Measurements from ENCODE around the gene SMPD3.

SMPD3 gene

DNA sequence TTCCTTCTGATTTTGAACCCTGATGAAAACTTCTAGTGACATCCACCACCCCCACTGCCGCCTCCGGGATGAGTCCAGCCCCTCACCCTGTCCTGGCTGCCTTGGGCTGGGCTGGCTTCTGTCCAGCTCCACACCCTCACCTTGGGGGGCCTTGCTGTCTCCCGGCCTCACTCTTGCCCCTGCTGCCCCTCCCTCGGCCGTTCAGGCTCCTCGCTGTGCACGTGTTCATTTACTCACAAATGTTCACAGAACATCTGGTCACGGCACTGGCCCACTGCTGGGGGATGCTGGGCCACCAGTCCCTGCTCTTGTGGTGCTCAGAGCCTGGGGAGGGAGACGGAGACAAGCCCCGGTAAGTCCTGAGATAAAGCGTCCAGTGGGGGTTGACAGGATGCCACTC, 96.8 kb downstream of the SMPD3 start:
- no peak for DNase-seq

DNA sequence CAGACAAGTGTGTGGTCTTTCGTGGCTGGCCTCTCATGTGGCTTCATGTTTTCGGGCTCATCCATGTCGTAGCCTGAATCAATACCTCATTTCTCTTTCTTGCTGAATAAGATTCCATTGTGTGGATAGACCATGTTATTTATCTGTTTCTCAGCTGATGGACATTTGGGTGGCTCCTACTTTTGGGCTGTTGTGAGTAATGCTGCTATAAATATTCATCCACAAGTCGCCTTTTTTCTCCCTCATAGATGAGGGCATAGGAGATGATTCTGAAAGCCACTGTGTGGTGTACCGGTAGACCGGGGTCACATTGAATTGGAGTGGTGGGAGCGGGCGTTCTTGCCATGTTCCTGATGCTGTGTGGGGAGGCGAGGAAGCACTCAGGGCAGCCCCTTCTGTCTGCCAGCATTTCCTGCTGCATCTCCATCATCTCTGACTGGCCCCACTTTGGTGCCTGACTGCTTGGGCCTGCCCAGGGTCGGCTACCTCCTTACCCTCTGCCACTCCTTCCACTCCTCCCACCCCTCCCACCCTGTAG, 97.4 kb downstream of the SMPD3 start:
- DNase-seq: no peak

DNA sequence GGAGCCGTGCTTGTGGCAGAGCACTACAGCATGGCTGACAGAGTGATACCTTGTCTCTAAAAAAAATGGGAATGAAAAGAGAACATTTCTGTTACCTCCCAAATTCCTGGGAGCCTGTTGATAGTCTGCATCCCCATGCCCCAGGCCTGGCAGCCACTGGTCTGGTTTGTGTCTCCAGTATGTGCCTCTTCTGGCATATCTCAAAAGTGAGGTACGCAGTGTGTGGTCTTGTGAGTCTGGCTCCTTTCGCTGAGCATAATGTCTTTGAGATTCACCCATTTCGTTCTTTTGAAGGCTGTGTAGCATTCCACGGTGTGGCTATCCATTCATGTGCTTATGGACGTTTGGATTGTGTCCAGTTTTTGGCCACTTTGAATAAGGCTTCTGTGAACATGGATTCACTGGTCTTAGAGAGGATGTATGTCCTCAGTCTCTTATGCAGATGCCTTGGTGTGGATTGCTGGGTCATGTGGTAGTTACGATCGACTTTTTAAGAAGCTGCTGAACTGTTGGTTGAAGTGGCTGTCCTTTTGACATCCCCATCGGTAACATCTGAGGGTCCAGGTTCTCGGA, 98.4 kb downstream of the SMPD3 start:
- DNase-seq: no peak

DNA sequence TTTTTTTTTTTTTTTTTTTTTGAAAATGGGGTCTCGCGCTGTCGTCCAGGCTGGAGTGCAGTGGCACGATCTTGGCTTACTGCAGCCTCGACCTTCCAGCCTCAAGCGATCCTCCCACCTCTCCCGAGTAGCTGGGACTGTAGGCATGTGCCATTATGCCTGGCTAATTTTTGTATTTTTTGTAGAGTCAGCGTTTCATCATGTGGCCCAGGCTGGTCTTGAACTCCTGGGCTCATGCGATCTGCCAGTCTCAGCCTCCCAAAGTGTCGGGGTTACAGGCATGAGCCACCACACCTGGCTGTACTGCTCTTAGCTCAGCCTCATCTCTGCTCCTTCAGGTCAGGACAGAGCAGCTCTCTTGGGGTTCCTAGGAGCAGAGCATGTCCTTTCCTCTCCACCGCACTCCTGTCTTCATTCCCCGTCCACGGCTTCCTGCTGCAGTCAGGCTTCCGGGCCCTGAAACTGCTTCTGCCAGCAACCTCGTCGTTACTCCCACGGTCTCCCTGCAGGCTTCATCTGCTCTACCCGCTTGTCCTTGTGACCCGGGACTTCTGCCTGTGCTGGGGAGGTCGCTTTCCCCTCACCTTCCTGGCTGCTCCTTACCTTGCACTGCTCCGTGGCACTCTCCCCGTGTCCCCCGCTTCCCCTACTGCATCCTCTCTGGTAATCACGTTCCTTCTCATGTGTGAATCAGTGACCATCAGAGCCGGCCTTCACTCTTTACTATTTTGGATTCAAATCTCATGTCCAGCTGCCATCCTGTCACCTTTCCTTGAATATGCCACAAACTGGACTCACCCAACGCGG, 99.5 kb downstream of the SMPD3 start:
- DNase-seq: no peak

DNA sequence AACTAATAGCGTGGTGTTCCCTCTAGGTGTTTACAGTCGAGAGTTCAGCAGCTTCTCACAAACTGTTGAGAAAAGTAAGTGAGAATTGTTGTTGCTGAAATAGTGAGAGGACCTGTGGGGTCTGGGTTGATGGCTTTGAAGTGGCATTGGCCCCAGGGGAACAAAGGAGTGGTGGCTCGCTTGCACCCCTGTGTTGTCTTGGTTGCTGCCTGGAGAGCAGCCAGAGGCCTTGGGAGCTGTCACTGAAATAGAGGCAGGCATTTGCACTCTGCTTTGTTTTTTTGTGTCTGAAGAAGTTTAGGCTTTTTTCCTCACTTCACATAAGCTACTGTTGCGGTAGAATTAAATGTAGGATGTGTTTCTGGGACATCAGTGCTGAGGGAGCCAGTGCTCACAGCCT, 100.7 kb downstream of the SMPD3 start:
- DNase-seq: no peak

DNA sequence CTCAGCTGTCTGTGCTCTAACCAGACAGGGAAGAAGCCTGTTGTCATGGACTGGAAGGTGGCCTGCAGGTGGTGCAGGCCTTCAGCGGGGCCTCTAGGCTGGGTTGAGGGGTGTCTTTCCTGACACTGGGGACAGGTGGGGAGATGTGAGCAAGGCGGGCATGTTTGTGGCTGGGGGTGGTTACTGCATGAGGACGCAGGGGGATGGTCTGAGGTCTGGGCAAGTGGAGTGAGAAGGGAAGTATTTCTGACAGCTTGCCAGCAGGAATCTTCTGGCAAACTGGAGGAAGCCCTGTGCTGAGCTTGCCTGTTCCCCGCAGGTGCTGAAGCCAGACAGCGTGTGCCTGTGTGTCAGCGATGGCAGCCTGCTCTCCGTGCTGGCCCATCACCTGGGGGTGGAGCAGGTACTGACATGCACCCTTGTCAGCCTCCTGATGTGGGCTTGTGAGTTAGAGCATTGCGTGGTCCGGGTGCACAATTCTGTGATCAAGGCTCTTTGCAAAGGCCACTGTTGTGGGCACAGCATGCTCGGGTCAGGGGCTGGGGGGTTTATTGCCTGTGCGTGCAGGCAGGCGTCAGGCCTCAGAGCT, 101.3 kb downstream of the SMPD3 start:
- no peak for DNase-seq

DNA sequence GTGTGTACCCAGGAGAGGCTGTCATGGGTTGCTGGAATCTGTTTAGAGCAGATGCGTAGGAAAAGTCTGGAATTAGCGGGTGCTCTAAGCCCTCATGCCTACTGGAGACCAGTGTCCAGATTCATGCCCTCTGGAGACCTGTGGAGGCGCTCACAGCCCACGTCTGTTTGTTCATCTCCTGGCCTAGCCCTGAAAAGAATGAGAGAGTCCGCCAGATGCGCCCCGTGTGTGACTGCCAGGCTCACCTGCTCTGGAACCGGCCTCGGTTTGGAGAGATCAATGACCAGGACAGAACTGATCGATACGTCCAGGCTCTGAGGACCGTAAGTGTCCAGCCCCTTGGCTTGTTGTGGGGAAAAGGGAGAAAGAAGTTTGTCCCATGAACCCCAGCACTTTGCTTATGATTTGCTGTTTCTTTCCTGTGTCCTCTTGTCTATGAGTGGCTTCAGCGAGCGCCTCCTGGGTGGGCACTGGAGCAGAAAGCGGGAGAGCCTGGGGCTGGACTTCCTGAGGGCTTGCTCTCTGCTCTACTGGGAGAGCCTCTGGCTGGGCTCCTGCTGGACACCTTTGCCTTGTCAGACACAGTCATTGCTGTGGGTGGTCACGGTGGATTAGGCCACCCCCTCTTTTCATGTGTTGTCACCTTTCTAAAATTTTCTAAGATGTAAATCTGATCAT, 102.2 kb downstream of the SMPD3 start:
- no peak for DNase-seq

DNA sequence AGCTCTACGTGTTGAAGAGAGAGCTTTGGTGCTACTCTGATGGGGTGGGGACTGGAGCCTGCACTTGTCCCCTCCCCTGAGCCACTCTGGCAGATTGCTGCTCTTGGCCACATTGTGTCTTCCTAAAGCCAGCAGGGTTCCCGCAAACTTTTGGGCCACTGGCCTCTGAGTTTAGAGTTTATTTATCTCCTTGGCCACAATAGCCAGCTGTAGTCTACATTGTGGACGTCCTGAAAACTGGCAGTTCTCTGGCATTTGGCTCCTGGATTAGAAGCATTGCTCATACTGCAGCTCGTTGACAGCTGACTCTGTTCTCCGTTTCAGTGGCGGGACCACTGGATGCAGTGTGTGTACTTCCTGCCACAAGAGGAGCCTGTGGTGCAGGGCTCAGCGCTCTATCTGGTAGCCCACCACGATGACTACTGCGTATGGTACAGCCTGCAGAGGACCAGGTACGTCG, 102.9 kb downstream of the SMPD3 start:
- no peak for DNase-seq

DNA sequence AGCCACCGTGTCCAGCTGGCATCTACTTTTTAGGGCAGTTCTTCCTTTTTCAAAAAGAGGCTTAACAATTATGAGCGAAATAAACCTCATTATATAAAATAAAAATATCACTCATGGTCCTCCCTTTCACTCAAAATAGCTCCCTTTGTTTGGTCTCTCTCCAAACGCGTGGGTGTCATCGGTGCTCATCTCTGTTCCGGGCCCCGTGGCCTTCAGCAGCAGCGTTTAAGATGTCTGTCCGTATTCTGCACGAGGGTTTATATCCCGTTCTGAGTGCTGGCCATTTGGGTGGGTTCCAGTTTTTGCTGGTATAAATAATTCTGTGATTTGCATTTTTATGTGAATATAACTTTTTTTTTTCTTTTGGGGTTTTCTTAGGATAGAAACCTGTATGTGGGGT, 104.1 kb downstream of the SMPD3 start:
- no peak for DNase-seq

DNA sequence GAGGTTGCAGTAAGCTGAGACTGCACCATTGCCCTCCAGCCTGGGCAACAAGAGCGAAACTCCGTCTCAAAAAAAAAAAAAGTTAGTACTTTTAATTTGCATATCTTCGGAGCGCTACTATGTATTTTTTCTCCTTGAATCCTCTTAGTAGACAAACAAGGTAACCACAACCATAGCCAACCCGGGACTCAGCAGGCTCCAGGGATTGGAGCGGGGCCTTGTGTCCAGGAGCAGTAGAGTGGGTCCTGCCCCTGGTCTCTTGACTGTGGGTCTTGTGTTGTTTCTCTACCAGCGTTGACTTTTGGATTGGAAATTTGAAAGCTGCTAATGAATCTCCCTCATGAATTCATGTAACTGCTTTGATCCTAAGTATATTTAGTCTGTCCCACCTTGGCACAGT, 105.2 kb downstream of the SMPD3 start:
- no peak for DNase-seq

DNA sequence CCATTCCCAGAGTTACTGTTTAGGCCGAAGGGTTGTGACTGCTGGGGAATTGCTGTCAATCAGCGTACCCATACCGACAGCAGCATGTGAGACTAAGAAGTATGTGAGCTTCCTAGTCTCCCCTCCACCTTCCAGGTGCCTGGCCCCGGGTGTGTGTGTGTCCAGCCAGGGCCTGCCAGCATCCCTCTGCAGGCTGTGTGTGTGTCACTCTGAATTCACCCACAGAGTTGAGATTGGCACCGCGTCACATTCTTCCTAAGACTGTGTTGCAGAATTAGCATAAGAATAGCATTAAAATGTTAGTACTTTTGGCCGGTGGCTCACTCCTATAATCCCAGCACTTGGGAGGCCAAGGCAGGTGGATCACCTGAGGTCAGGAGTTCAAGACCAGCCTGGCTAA, 105.7 kb downstream of the SMPD3 start:
- DNase-seq: no peak

DNA sequence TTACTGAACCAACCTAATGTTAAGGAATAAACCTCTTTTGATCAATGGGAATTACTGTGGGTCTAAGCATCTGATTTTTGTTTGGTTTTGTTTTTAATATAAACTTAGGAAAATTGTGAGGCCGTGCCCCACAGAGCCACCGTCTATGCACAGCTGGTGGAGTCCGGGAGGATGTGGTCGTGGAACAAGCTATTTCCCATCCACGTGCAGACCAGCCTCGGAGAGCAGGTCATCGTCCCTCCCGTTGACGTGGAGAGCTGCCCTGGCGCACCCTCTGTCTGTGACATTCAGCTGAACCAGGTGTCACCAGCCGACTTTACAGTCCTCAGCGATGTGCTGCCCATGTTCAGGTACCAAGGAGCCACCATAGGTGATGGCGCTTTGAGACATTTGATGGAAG, 109.1 kb downstream of the SMPD3 start:
- no peak for DNase-seq

DNA sequence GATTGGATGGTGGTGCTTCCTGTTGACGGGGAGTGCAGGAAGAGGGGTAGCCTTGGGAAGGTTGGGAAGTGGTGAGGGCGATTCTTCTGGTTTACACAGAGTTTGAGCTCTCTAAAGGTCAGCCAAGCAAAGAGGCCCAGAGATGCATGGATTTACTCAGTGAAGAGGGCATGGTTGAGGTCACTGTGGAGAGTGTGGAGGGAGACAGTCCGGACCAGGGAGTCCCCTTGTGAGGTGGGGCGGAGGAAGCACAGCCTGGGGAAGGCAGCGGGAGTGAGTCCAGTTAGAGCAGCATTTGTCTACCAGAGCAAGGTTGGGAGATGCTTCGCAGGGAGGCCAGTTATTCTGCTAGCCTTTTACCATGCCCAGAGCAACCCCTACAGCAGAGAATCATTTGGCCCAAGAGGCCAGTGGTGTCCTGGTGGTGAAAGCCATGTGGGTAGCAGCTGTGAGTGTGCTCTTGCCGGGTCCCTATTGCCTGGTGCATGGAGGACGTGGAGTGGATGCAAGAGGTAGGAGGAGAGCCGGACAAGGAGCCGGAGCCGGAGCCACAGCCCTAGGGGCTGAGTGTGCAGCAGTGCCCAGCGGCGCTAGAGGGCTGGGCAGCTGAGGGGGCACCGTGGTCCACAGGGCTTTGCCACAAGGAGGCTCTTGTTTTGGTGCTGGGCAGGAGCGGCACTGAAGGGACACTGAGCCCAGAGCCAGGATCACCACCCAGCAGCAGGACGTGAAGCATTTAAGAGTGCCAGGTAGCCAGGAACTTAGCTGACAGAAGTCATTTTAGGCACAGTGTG, 109.8 kb downstream of the SMPD3 start:
- DNase-seq: no peak

DNA sequence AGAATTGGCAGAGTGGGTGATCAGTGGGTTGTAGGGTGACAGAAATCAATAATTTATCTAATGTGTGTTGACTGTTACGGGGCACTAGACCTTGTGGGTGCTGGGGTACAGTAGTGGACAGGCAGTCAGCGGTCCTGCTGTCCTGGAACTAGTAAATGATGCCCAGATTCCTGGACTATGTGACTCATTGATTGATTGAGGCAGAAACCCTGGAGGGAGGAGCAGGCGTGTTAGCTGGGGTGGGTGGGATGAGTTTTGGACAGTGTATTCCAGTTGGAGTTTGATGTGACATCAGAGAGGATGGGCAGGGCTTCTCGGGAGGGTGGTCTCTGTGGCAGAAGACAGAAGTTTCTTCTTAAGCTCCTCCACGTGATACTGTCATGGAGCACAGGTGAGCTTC, 113.1 kb downstream of the SMPD3 start:
- peak; percentile 55 for DNase-seq

DNA sequence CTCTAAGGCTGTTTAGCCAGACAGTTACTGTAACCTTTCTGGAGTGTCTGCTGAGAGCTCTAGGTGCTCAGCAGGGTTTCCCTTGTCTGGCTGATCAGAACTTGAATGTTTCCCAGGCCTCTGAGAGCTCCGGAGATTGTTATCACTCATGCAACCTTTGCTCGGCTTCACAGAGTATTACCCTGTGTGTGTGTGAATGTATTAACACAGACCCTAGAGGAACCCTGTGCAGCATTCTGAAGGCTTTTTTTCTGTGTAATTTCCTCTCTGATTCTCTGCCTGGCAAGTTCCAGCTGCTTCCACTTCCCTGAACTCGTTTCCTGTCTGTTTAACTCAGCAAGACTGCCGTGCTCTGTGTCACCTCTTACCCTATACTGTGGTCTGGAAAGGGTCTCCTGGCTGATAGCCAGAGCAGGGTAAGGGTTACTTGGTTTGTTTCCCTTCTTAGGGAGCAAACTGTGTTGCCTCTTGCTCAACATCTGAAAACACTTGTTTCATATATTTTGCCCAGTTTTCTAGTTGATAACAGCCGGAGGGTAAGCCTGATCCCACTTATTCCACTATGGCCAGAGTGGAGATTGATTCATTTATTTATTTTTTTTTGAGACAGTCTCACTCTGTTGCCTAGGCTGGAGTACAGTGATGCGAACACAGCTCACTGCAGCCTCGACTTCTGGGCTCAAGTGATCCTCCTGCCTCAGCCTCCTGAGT, 115.7 kb downstream of the SMPD3 start:
- peak; percentile 36 for DNase-seq

DNA sequence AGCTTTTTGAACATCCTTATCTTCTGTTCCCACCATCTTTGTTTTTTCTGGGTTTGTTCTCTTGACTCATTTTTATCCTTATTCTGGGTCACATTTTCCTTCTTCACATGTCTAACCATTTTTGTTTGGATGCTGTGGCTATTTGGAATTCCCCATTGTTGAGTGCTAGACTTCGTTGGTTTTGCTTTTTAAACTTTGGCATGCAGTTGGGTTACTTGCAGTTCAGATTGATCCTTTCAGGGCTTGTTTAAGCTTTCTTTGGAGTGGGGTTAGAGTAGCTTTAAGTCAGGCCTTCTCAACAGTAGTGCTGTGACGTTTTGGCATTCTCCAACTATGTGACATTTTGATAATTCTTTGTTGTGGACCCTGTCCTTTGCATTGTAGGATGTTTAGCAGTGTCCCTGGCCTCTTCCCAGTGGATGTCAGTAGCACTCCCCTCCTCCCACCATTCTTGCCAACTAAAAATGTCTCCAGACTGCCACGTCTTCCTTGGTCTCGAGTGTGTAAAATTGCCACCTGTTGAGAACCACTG, 116.4 kb downstream of the SMPD3 start:
- DNase-seq: peak; percentile 39

DNA sequence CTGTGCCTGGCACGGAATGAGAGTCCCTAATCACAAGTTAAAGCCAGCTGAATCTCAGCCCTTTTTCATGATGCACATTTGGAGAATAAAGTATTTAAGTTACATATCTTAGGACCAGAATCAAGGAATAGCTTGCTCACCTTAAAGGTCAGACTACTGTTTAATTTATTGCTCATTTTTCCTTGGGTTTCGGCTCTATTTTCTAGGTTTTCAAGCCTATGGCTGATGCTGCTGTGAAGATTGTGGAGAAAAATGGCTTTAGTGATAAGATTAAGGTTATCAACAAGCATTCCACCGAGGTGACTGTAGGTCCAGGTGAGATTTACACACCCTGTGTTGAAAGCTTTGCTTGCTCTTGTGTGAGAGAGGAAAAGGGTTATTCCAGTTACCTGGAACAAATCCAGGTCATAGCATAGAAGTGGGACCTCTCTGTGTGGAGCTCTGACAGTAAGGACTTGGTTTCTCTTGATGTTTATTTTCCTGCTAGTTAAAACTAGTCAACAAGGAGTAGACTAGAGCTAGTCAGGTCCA, 119.4 kb downstream of the SMPD3 start:
- no peak for DNase-seq

DNA sequence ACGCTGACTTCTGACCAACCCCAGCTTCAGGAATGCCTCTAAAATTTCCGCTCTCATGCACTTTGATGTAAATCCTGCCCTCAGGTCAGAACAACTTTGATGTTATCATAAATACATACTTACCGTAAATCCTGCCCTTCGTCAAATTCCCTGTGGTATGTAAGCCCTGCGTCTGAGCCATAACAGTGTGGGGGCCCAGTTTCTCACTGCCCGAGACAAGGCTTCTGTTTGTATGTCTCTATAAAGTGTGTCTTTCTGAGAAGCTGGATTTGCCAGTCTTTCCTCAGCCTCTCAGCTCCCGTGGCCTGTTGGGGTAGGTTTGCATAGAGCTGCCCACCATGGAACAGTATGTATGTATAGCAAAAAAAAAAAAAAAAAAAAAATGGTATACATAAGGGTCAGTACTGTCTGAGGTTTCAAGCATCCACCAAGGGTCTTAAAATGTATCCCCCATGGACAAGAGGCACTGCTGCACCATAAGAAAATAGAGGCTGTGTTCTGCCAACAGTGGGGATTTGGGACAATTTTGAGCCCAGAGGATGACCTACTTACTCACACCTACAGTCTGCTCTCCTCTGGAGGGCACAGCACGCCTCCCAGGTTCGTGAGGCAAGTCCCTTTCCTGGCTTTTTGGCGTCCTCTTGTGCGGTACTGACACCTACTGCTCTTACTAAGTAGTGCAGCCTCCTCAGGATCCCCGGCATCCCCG, 120.0 kb downstream of the SMPD3 start:
- peak; percentile 78 for DNase-seq

DNA sequence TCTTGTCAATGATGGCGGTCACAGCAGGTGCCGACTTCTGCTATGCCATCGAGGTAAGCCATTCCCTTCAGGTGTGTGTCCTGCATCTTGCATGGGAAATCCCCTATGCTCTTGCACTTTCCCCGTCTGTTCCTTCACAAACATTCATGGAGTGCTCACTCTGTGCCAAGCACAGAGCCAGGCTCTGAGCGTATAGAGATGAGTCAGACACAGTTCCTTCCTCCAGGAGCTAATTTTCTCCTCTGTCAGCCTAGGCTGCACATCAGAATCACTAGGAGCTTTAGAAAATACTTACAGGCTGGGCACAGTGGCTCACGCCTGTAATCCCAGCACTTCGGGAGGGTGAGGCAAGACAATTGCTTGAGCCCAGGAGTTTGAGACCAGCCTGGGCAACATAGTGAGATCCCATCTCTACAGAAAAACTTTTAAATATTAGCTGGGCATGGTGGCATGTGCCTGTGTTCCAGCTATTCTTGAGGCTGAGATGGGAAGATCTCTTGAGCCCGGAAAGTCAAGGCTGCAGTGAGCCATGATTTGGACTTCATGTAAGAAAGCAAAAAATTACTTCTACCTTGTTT, 123.4 kb downstream of the SMPD3 start:
- DNase-seq: no peak

DNA sequence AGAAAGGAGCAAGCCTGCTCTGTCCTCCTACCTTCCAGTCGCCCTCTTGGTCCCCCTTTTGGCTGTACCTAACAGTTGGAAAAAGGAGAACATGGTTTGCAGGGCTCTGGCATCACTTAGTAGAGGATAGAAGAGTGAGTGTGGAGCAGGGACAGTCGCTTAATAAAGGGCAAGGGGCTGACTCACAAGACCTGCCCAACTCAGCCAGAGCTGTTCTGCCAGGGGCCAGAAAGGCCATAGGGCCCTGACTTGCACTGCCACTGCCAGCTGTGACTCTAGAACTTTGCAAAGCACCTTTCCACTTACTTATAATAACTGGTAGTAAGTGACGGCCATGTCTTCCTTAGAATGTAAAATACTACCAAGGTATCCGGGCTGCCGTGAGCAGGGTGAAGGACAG, 124.0 kb downstream of the SMPD3 start:
- no peak for DNase-seq

All from EL (cell line).